Tibial artery (tissue), 4 donors: ENCODE results near the gene TIE1.

Source experiments
- DNase-seq, 2 donors: peaks; one replicate each; pipeline ENCODE4 v3.0.0-alpha.2; 2019
- H3K27ac ChIP-seq, 2 donors: fragments of 200-600 bp; sonication (generic) in 1 of 2; 1 replicate in 1 of 2; 2 replicates in 1 of 2; pipeline ENCODE4 v1.5.1; 2018 to 2019; ENCODE audit warnings: mild to moderate bottlenecking in 1 of 2
- H3K27me3 ChIP-seq, 2 donors: fragments of 200-600 bp; sonication (generic) in 1 of 2; one replicate each; pipeline versions ENCODE4 v1.5.1 to v1.6.0; 2016 to 2019
- H3K36me3 ChIP-seq, 3 donors: fragments of 200-600 bp; sonication (generic) in 2 of 3; one replicate each; pipeline ENCODE4 v1.5.1; 2016 to 2019; ENCODE audit warnings: mild to moderate bottlenecking in 2 of 3
- H3K4me1 ChIP-seq, 4 donors: fragments of 200-600 bp; sonication (generic) in 2 of 4; 1 replicate in 3 of 4; 2 replicates in 1 of 4; pipeline ENCODE4 v1.5.1; 2016 to 2019
- H3K4me3 ChIP-seq, 2 donors: fragments of 200-600 bp; sonication (generic) in 1 of 2; 1 replicate in 1 of 2; 2 replicates in 1 of 2; pipeline ENCODE4 v1.5.1; 2018 to 2019; ENCODE audit warnings: mild to moderate bottlenecking in 2 of 2
- H3K9me3 ChIP-seq, 3 donors: fragments of 200-600 bp; sonication (generic) in 1 of 3; one replicate each; pipeline ENCODE4 v1.5.1; 2016 to 2019
- CTCF ChIP-seq, 2 experiments: fragments of 200-600 bp in 1 of 2; fragments of 450-650 bp in 1 of 2; IDR thresholded peaks; one replicate each; pipeline ENCODE4 v1.5.1; 2017 to 2019; ENCODE audit warnings: antibody characterized with exemption in 2 of 2, mild to moderate bottlenecking in 1 of 2, moderate library complexity in 1 of 2
- intact Hi-C: fragments of 100-400 bp; cut with DNase I; formaldehyde crosslinking; loops from one replicate; pipeline ENCODE4 v1.15.0; 2023; ENCODE audit warnings: low total_unique reads

The TIE1 gene

GRCh38 chr1:43357251-43357650, 56.5 kb downstream of the TIE1 start:
- no peak for DNase-seq
- no peak for TF ChIP-seq CTCF (IDR thresholded peaks at IDR 0.05)
- no peaks in the 10 kb centered on the region for H3K9me3 ChIP-seq
- no peak overlapping the region for H3K27ac ChIP-seq
- intact Hi-C loops, result no loop called here
- no peak overlapping the region for H3K4me3 ChIP-seq
- H3K27me3 ChIP-seq, result no peaks in the 10 kb centered on the region
- H3K4me1 ChIP-seq, result peaks cover 0 to 20% (median 11%) of the 10 kb centered on the region in 4 donors
- H3K36me3 ChIP-seq, result peaks cover 0 to 19% (median 6%) of the 10 kb centered on the region in 3 donors

- TF ChIP-seq CTCF (IDR thresholded peaks at IDR 0.05), result no peak
- intact Hi-C loops, result no loop called here
- H3K36me3 ChIP-seq, result peaks cover 6 to 29% (median 16%) of the 10 kb centered on the region in 3 donors
- peaks cover 0 to 20% (median 11%) of the 10 kb centered on the region in 4 donors for H3K4me1 ChIP-seq
- no peaks in the 10 kb centered on the region for H3K27me3 ChIP-seq
- H3K27ac ChIP-seq, result peak overlapping the region; percentile 75 to 91
- peak overlapping the region; percentile 58 to 60 for H3K4me3 ChIP-seq
- DNase-seq, result peak in 1 of 2 donors; percentile 24
- H3K9me3 ChIP-seq, result no peaks in the 10 kb centered on the region
Observed at GRCh38 chr1:43358121-43358745, 57.5 kb downstream of the TIE1 start.

- peak within 1 kb of the TSS; percentile 75 to 91 for H3K27ac ChIP-seq
- intact Hi-C loops, result no loop called here
- TF ChIP-seq CTCF (IDR thresholded peaks at IDR 0.05), result no peak
- peaks cover 14 to 36% (median 24%) of the 10 kb centered on the region in 3 donors for H3K36me3 ChIP-seq
- H3K4me3 ChIP-seq, result peak within 1 kb of the TSS; percentile 58 to 60
- no peaks in the 10 kb centered on the region for H3K9me3 ChIP-seq
- H3K27me3 ChIP-seq, result no peaks in the 10 kb centered on the region
- DNase-seq, result peak; percentile 99
- peaks cover 0 to 20% (median 11%) of the 10 kb centered on the region in 4 donors for H3K4me1 ChIP-seq
Observed at GRCh38 chr1:43358746-43359693, 58.2 kb downstream of the TIE1 start, which contains the start of gene CDC20. CDC20 (plus strand) TSS chr1:43358981; CDS start chr1:43359216, 235 bp downstream.

GRCh38 chr1:43359696-43360095, 58.9 kb downstream of the TIE1 start:
- Histone ChIP-seq H3K27ac (no peak overlapping the region), H3K4me3 (no peak overlapping the region)
- no peak for TF ChIP-seq CTCF (IDR thresholded peaks at IDR 0.05)

GRCh38 chr1:43360616-43361015, 59.8 kb downstream of the TIE1 start:
- DNase-seq, result no peak
- peaks cover 0 to 20% (median 11%) of the 10 kb centered on the region in 4 donors for H3K4me1 ChIP-seq
- no peak for TF ChIP-seq CTCF (IDR thresholded peaks at IDR 0.05)
- H3K36me3 ChIP-seq, result peaks cover 29 to 52% (median 37%) of the 10 kb centered on the region in 3 donors
- no peak overlapping the region for H3K4me3 ChIP-seq
- intact Hi-C loops, result loop anchor here (10.0 kb wide), 1 partner anchor 186 kb away; the partner anchor contains the start of genes CFAP57 and EBNA1BP2
- no peak overlapping the region for H3K27ac ChIP-seq
- H3K9me3 ChIP-seq, result no peaks in the 10 kb centered on the region
- H3K27me3 ChIP-seq, result no peaks in the 10 kb centered on the region

More at GRCh38 chr1:43359696-43360095, 58.9 kb downstream of the TIE1 start:
- Histone ChIP-seq H3K9me3 (no peaks in the 10 kb centered on the region), H3K36me3 (peaks cover 21 to 43% (median 30%) of the 10 kb centered on the region in 3 donors), H3K27me3 (no peaks in the 10 kb centered on the region), H3K4me1 (peaks cover 0 to 20% (median 11%) of the 10 kb centered on the region in 4 donors)
- intact Hi-C loops, result loop anchor here (10.0 kb wide), 1 partner anchor 185 kb away; the partner anchor contains the start of genes CFAP57 and EBNA1BP2
- DNase-seq, result no peak
